HG02884 (cell line): ENCODE results near the gene ODC1.
"Not testable (repeated sequence)": the region's sequence is repeated elsewhere in the genome, so short reads cannot be mapped to it uniquely, and the experiment has no call there.

Experiments used
- ATAC-seq: cut with Tn5 transposase; IDR thresholded peaks from one replicate; pipeline ENCODE4 v1.9.1; 2021; ENCODE audit warnings: mild to moderate bottlenecking, moderate library complexity; ENCODE audit not compliant: unreplicated experiment

Gene ODC1

GRCh38 chr2:10447895-10448575 lies at the start of gene ODC1:
Gene ODC1 (minus strand): TSS chr2:10448327. CDS start chr2:10445032, 3,295 bp downstream.
- peak; percentile 61 for ATAC-seq

- ATAC-seq, result no peak
Measured at GRCh38 chr2:10497797-10498251, 49.7 kb upstream of the ODC1 start.

GRCh38 chr2:10495988-10496313 lies 47.8 kb upstream of the ODC1 start:
- no peak for ATAC-seq

DNA sequence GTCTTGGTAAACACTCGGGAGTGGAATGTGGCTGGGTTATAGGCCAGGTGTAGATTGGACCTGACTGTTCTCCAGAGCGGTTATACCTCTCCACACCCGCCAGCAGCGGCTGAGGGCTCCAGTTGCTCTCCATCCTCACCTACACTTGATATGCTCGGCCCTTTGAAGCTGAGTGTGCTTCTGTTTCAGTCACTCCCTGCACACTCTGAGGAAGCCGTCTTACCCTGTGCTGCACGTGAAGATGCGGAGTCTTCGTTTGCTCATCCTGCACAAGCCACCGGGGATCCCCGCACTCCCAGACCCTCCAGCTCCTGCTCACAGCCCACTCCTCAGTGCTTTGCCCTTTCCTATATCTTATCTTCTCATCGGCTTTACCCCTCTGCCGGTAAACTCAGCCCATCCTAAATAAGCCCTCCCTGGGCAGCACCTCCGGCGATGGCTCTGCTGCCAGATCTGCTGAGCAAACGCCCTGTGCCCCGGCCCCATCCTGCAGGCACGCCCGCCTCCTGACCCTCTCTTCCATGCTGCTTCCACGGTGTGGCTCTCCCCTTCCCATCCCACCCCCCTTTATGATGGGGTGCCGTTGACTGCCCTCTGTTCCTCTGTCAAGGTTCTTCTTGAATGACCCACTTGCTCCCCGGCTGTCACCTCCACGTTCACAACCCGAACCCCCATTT lies 47.3 kb upstream of the ODC1 start:
- ATAC-seq, result no peak

DNA sequence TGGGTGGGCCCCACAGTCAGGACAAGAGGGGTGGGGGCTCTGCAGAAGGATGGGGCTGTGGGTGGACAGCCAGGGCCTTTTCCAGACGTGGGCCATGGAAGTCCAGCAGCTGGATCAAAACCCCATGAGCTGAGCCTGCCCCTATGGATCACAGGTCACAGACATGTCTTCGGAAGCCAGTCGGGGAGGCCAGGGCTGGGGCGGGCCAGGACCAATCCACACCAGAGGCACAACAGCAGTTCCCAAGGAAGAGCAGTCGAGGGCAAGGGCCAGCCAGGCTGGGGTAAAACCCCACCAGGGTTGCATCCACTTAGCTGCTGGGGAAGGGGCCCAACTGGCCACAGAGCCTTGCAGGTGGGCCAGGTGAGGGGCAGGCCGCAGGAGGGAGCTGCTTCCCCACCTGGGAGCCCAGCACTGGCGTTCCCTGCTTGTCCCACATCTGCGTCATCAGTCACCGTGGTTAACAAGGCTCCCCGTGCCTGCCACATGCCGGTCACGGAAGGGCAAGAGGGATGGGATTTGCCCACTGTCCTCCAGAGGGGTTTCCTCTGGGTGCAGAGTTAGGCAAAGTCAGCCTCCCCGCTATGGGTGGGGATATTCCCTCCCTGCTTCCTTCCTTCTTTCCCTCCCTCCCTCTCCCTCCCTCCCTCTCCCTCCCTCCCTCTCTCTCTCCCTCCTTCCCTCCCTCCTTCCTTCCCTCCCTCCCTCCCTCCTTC lies 46.4 kb upstream of the ODC1 start:
- ATAC-seq, result no peak

DNA sequence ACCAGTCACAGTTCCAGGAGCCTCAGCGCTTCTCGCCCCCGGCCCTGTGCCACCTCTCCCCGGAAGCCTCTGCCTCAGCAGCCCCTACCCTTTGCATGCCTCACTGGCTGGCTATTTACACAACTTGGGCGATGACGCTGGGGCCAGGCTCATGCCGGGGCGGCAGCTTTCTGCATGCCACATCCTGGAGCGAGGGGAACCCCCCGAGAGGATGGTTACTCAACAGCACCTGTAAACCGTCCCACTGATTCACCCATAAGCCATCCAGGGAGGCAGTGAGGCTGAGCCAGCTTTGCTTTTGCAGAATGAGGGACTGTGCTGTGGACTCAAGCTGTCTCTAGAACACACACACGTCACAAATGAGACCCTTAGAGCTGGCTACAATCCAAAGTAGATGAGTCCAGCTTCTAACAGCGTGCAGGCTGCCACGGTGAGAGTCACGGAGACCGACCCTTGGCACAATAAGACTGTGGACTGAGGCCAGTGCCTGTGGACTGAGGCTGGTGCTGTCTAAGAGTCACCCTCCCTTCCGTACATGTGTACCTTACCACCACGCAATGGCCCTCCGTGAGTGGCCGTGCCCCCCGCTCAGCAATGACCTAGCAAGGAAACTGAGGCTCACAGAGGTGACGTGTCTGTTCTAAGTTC lies 45.6 kb upstream of the ODC1 start:
- peak; percentile 75 for ATAC-seq

DNA sequence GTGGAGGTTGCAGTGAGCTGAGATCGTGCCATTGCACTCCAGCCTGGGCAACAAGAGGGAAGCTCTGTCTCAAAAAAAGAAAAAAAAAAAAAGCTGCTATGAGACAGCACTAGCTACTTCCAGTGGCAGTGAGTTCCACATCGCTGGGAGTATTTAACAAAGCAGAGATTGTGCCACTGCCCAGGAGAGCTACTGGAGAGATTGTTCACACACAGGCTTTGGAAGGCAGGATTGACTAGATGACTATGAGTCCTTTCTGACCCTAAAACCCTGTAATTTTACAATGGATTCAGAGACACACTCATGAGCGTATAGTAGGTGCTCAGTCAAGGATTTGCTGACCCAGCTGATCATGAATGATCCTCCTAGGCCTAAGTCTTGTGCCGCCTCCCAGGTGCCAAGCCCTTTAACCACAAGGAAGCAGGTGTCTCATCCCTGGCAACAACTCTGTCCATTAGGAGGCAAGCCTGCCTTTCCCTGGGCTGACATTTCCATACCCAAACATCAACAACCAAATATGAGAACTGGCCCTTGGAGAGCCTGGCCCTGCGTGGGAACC lies 45.0 kb upstream of the ODC1 start:
- ATAC-seq, result no peak

DNA sequence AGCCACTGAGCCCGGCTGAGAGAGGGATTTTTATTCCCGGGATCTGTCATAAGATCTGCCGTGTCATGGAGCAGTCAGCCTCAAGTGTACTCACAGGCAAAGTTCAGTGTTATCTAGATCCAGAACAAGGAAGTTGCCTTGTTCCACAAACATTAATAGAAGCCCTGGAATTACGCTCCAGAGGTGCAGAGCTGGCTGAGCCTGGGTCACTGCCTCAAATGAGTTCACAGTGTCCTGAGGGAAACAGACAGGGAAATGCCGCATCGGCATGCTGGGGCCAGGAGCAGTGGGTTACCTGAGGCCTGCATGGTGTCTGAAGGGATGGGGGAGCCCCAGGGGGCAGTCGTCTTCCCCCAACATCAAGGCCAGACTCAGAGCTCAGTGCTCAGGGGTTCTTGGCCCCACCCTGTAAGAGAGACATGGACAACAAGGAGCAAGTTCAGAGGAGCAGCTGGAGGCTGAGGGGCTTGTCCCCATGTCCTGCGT lies 42.7 kb upstream of the ODC1 start:
- no peak for ATAC-seq

DNA sequence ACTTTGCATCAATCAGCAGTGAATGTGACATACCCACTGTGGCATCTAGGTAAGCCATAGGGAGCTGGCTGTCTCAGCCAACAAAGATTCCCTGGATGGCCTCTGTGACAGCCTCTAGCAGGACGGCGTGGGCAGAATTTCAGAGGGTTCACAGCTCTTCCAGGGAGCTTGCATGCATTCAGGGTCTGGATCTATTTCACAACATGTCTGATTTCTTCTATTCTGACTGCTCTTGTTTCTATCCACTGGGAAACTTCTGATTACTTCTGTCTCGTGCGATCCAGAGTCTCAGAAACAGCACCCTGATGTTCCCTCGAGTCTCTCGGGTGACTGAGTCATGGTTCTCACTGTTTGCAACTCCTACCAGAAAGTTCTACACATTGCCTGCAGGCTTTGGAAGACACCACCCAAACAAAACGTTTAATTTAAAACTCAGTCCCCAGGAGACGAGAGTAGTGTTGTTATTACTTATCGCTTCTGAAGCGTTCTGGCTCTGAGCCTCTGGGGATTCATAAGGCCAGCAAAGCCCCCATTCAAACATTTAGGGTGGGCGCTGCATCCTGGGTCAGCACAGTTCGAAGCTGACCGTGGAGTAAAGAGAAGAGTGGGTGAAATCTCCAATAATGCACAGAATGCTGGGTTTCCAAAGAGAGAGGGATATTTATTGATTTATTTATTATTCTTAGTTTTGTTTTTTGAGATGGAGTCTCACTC lies 41.9 kb upstream of the ODC1 start:
- ATAC-seq, result no peak

DNA sequence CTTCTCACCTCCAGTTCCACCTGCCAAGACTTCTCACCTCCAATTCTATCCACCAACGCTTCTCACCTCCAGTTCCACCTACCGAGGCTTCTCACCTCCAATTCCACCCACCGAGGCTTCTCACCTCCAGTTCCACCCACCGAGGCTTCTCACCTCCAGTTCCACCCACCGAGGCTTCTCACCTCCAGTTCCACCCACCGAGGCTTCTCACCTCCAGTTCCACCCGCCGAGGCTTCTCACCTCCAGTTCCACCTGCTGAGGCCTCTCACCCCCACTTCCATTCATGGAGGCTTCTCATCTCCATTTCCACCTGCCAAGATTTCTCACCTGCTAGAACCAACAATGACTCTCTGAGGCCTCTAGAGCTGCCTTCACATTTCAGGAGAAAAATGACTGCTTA lies 40.0 kb upstream of the ODC1 start:
- not testable (repeated sequence) for ATAC-seq

- ATAC-seq, result not testable (repeated sequence)
Measured at GRCh38 chr2:10487741-10488104, 39.6 kb upstream of the ODC1 start.

- no peak for ATAC-seq
Measured at GRCh38 chr2:10487081-10487740, 39.1 kb upstream of the ODC1 start.

- ATAC-seq, result no peak
Measured at GRCh38 chr2:10486601-10487079, 38.5 kb upstream of the ODC1 start.

GRCh38 chr2:10486091-10486490 lies 38.0 kb upstream of the ODC1 start:
- ATAC-seq, result no peak

GRCh38 chr2:10482913-10483312 lies 34.8 kb upstream of the ODC1 start:
- ATAC-seq, result no peak

- ATAC-seq, result no peak
Measured at GRCh38 chr2:10482460-10482859, 34.3 kb upstream of the ODC1 start.

GRCh38 chr2:10481666-10482157 lies 33.6 kb upstream of the ODC1 start:
- ATAC-seq, result no peak

DNA sequence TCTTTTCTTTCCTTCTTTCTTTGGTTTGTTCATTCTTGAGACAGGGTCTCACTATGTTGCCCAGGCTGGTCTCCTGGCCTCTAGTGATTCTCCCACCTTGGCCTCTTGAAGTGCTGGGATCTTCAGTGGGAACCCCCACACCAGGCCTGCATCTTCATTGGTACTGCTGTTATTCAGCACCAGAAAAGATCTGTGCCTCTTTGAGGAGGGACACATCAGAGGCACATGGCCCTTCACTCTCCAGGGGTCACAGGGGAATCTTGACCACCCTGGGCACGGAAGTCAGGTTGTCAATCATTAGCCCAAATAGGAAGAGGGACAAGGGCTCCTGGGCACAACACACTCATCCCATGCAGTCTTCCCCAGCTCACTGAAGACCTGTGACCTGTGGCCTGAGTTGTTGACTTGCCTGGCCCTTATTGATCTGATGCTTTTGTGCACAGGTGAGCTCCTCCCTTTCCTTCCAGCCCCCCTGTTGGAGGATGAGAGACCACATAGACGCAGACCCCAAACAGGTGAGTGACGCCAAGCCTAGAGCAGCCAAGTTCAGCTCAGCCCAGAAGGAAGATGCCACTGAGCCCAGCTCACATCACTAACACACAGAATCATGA lies 33.0 kb upstream of the ODC1 start:
- ATAC-seq, result no peak

GRCh38 chr2:10480359-10480949 lies 32.3 kb upstream of the ODC1 start:
- no peak for ATAC-seq
